Measurements from ENCODE around the gene FGF14. TPM values are rescaled to one million over a fixed set of nuclear protein-coding genes. Genes with fewer than 3 reads are reported as not detected.

The FGF14 gene
- total RNA-seq, 1 donor from 2014 or later = not detected

- no peak for TF ChIP-seq CTCF (IDR thresholded peaks at IDR 0.05; ENCODE audit: insufficient read depth, low read length, severe bottlenecking)
Measured at GRCh38 chr13:102182170-102182569, 219.7 kb downstream of the FGF14 start.

GRCh38 chr13:102177431-102177830 lies 224.4 kb downstream of the FGF14 start:
- DNase-seq (ENCODE audit: low read depth) (no peak), FAIRE-seq (no peak)
- Histone ChIP-seq H3K27me3 (ENCODE audit: control insufficient read depth, insufficient read depth, low read length) (no peaks in the 10 kb centered on the region), H3K4me3 (ENCODE audit: low read depth, low read length) (no peak overlapping the region), H3K36me3 (ENCODE audit: control insufficient read depth, insufficient read depth, low read length) (no peaks in the 10 kb centered on the region)
- TF ChIP-seq CTCF (IDR thresholded peaks at IDR 0.05; ENCODE audit: insufficient read depth, low read length, severe bottlenecking) = no peak

More at GRCh38 chr13:102182170-102182569, 219.7 kb downstream of the FGF14 start:
- H3K4me3 ChIP-seq (ENCODE audit: low read depth, low read length) = no peak overlapping the region
- FAIRE-seq (no peak), DNase-seq (ENCODE audit: low read depth) (no peak)
- no peaks in the 10 kb centered on the region for H3K27me3 ChIP-seq (ENCODE audit: control insufficient read depth, insufficient read depth, low read length)
- no peaks in the 10 kb centered on the region for H3K36me3 ChIP-seq (ENCODE audit: control insufficient read depth, insufficient read depth, low read length)

- Histone ChIP-seq H3K4me3 (ENCODE audit: low read depth, low read length) (no peak overlapping the region), H3K27me3 (ENCODE audit: control insufficient read depth, insufficient read depth, low read length) (no peaks in the 10 kb centered on the region), H3K36me3 (ENCODE audit: control insufficient read depth, insufficient read depth, low read length) (no peaks in the 10 kb centered on the region)
- DNase-seq (ENCODE audit: low read depth) = no peak
- no peak for FAIRE-seq
- TF ChIP-seq CTCF (IDR thresholded peaks at IDR 0.05; ENCODE audit: insufficient read depth, low read length, severe bottlenecking) = no peak
Measured at GRCh38 chr13:102176846-102177245, 225.0 kb downstream of the FGF14 start.

- Histone ChIP-seq H3K36me3 (ENCODE audit: control insufficient read depth, insufficient read depth, low read length) (no peaks in the 10 kb centered on the region), H3K4me3 (ENCODE audit: low read depth, low read length) (no peak overlapping the region), H3K27me3 (ENCODE audit: control insufficient read depth, insufficient read depth, low read length) (no peaks in the 10 kb centered on the region)
- FAIRE-seq (no peak), DNase-seq (ENCODE audit: low read depth) (no peak)
- TF ChIP-seq CTCF (IDR thresholded peaks at IDR 0.05; ENCODE audit: insufficient read depth, low read length, severe bottlenecking) = no peak
Measured at GRCh38 chr13:102172406-102172805, 229.4 kb downstream of the FGF14 start.

GRCh38 chr13:102170305-102170704 lies 231.5 kb downstream of the FGF14 start:
- FAIRE-seq (no peak), DNase-seq (ENCODE audit: low read depth) (no peak)
- no peak for TF ChIP-seq CTCF (IDR thresholded peaks at IDR 0.05; ENCODE audit: insufficient read depth, low read length, severe bottlenecking)

GRCh38 chr13:102169471-102170015 lies 232.3 kb downstream of the FGF14 start:
- no peak for FAIRE-seq
- no peaks in the 10 kb centered on the region for H3K36me3 ChIP-seq (ENCODE audit: control insufficient read depth, insufficient read depth, low read length)
- no peak overlapping the region for H3K4me3 ChIP-seq (ENCODE audit: low read depth, low read length)
- TF ChIP-seq CTCF (IDR thresholded peaks at IDR 0.05; ENCODE audit: insufficient read depth, low read length, severe bottlenecking) = no peak
- no peaks in the 10 kb centered on the region for H3K27me3 ChIP-seq (ENCODE audit: control insufficient read depth, insufficient read depth, low read length)
- DNase-seq (ENCODE audit: low read depth) = no peak

More at GRCh38 chr13:102170305-102170704, 231.5 kb downstream of the FGF14 start:
- no peaks in the 10 kb centered on the region for H3K36me3 ChIP-seq (ENCODE audit: control insufficient read depth, insufficient read depth, low read length)
- no peak overlapping the region for H3K4me3 ChIP-seq (ENCODE audit: low read depth, low read length)
- no peaks in the 10 kb centered on the region for H3K27me3 ChIP-seq (ENCODE audit: control insufficient read depth, insufficient read depth, low read length)

All from bronchial epithelial cell (primary cell).